GM06990 (cell line): ENCODE results near the gene SLC26A5.
A peak's percentile ranks its signal among the peaks of the same experiment; 100 is the strongest.
"Not testable (repeated sequence)": the region's sequence is repeated elsewhere in the genome, so short reads cannot be mapped to it uniquely, and the experiment has no call there.

Experiments used
- DNase-seq: peaks from one replicate; pipeline ENCODE4 v3.0.0-alpha.2; 2011; ENCODE audit not compliant: insufficient read length; ENCODE audit errors: extremely low read depth
- H3K27me3 ChIP-seq: replicated peaks from 2 replicates; pipeline ENCODE4 v1.6.0; 2011; ENCODE audit warnings: low read length; ENCODE audit not compliant: control insufficient read depth, insufficient read depth
- H3K36me3 ChIP-seq: 2 replicates; pipeline ENCODE4 v1.5.1; 2011; ENCODE audit warnings: low read length; ENCODE audit not compliant: control insufficient read depth, insufficient read depth
- H3K4me3 ChIP-seq: replicated peaks from 2 replicates; pipeline ENCODE4 v1.5.1; 2011; ENCODE audit warnings: low read depth, mild to moderate bottlenecking, control low read depth, low read length
- TF ChIP-seq, protein P1 (sequence below): IDR thresholded peaks from 2 replicates; pipeline ENCODE4 v1.5.1; 2011; ENCODE audit warnings: low read length, control low read depth, mild to moderate bottlenecking, inconsistent platforms; ENCODE audit not compliant: insufficient read depth, poor library complexity, severe bottlenecking

SLC26A5 gene, protein sequence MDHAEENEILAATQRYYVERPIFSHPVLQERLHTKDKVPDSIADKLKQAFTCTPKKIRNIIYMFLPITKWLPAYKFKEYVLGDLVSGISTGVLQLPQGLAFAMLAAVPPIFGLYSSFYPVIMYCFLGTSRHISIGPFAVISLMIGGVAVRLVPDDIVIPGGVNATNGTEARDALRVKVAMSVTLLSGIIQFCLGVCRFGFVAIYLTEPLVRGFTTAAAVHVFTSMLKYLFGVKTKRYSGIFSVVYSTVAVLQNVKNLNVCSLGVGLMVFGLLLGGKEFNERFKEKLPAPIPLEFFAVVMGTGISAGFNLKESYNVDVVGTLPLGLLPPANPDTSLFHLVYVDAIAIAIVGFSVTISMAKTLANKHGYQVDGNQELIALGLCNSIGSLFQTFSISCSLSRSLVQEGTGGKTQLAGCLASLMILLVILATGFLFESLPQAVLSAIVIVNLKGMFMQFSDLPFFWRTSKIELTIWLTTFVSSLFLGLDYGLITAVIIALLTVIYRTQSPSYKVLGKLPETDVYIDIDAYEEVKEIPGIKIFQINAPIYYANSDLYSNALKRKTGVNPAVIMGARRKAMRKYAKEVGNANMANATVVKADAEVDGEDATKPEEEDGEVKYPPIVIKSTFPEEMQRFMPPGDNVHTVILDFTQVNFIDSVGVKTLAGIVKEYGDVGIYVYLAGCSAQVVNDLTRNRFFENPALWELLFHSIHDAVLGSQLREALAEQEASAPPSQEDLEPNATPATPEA

DNA sequence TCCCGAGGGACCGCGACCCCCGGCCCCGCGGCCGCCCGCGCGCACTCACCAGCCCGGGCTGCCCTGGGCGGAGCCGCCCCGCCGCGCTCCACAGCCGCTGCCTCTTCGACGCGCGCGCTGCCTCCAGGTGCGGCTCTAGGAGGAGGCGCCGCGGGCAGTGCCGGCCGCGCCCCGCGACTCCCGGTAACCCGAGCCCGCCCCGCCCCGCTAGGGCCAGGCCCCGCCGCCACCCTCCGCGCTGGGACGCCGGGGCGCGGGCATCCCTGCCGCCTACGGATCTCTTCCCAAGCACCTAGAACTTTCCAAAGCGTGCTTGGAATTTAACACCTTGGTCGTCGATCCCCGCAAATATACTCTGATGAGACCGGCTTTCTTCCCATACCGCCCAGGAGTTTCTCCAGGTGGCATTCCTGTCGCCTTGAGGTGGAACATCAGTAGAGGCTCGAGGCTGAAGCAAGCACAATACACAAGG, at the start of gene SLC26A5:
SLC26A5 (minus strand) TSS at position 159 of the 472 bp plus-strand sequence. CDS start 24,693 bp downstream, outside the sequence.
- DNase-seq: peak; percentile 14
- Histone ChIP-seq H3K27me3 (peaks cover 2% of the 10 kb centered on the region; the same call in 1 of the 2 replicates), H3K36me3 (no peaks in the 10 kb centered on the region), H3K4me3 (no peak within 1 kb of the TSS)
- TF ChIP-seq, protein P1, sequence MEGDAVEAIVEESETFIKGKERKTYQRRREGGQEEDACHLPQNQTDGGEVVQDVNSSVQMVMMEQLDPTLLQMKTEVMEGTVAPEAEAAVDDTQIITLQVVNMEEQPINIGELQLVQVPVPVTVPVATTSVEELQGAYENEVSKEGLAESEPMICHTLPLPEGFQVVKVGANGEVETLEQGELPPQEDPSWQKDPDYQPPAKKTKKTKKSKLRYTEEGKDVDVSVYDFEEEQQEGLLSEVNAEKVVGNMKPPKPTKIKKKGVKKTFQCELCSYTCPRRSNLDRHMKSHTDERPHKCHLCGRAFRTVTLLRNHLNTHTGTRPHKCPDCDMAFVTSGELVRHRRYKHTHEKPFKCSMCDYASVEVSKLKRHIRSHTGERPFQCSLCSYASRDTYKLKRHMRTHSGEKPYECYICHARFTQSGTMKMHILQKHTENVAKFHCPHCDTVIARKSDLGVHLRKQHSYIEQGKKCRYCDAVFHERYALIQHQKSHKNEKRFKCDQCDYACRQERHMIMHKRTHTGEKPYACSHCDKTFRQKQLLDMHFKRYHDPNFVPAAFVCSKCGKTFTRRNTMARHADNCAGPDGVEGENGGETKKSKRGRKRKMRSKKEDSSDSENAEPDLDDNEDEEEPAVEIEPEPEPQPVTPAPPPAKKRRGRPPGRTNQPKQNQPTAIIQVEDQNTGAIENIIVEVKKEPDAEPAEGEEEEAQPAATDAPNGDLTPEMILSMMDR: no peak

DNA sequence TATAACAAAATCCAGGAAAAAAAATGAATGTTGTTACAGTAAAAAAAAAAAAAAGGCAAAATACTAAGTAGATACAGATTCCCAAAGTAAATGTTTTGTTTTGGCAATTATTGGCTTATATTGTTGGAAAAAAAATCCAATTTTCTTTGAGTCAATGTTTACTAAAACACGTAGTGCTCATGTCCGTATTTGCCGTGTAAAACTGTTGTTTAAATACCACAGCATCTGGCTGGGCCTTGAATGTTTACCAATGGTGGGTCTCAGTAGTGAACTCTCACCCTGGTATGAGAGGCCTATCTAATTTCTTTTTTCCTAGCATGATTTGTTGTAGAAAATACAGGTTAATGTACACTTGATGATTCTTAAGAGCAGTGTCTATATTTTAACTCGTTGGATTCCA, 41.4 kb upstream of the SLC26A5 start:
- DNase-seq: no peak

DNA sequence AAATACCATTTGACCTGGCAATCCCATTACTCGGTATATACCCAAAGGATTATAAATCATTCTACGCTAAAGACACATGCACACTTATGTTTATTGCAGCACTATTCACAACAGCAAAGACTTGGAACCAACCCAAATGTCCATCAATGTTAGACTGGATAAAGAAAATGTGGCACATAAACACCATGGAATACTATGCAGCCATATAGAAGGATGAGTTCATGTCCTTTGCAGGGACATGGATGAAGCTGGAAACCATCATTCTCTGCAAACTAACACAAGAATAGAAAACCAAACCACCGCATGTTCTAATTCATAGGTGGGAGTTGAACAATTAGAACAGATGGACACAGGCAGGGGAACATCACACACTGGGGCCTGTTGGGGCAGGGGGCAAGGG, 40.9 kb upstream of the SLC26A5 start:
- not testable (repeated sequence) for H3K36me3 ChIP-seq, DNase-seq, H3K4me3 ChIP-seq, H3K27me3 ChIP-seq

More for the DNA sequence above, 41.4 kb upstream of the SLC26A5 start:
- Histone ChIP-seq H3K4me3 (no peak overlapping the region), H3K36me3 (no peaks in the 10 kb centered on the region), H3K27me3 (no peaks in the 10 kb centered on the region)
- TF ChIP-seq, protein P1: no peak

DNA sequence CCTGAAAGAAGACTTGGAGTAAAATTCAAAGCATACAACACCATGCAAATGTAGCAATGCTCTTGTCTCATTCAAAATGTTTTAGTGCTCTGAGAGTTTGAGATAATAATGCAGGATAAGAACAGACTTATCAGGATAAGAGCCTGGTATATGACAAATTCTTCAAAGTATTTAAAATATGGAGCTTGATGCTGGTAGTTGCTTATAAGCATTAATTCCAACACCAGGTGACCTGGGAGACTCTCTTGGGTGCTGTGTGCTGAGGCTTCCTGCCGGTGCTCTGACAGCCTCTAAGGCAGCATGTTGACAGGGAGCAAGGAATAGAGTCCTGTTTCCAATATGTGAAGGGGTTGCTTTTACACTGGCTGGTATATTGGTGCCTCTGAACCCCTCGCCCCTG, 34.8 kb upstream of the SLC26A5 start:
- H3K27me3 ChIP-seq: no peaks in the 10 kb centered on the region; the same call in 1 of the 2 replicates
- no peak for DNase-seq
- TF ChIP-seq, protein P1: no peak

DNA sequence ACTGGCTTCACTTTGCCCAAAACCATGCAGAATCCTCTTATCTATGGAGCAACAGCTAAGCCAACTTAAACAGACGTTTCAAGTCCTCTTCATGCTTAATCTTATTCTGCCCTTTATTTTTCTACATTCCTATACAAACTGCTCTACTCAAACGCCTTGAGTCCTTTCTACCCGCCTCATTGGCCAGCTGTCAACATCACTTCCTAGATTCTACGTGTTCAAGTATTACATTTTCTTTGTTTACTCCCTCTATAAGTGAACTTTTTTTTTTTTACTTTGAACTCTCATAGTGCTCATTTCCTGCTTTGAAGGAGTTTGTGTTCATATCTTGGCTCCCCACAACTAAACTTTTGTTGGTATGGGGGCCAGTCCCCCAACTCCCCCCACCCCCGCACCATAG, 28.9 kb upstream of the SLC26A5 start:
- Histone ChIP-seq H3K27me3 (no peaks in the 10 kb centered on the region; the same call in 1 of the 2 replicates), H3K36me3 (no peaks in the 10 kb centered on the region), H3K4me3 (no peak overlapping the region)
- no peak for DNase-seq
- TF ChIP-seq, protein P1: no peak

More for the DNA sequence above, 34.8 kb upstream of the SLC26A5 start:
- Histone ChIP-seq H3K36me3 (no peaks in the 10 kb centered on the region), H3K4me3 (no peak overlapping the region)
